Measurements from ENCODE around the gene KIFAP3.
"Not testable (repeated sequence)": the region's sequence is repeated elsewhere in the genome, so short reads cannot be mapped to it uniquely, and the experiment has no call there.

- TF ChIP-seq YY1 (IDR thresholded peaks at IDR 0.05); CTCF (IDR thresholded peaks at IDR 0.05; ENCODE audit: low read depth, low read length, missing input control): not testable (repeated sequence)
Observed at GRCh38 chr1:170060015-170060520, 14.4 kb downstream of the KIFAP3 start.
